Superior temporal gyrus (tissue), 1 donor: Measurements from ENCODE around the gene ABCB9.
"Not testable (repeated sequence)": the region's sequence is repeated elsewhere in the genome, so short reads cannot be mapped to it uniquely, and the experiment has no call there.

Experiments used
- DNase-seq: peaks from one replicate; pipeline ENCODE4 v3.0.0-alpha.2; 2016; ENCODE audit errors: extremely low spot score

The ABCB9 gene

GRCh38 chr12:122963941-122964265 is 2.4 kb downstream of the ABCB9 start:
- no peak for DNase-seq

GRCh38 chr12:122961531-122962329 is 4.5 kb downstream of the ABCB9 start:
- no peak for DNase-seq

GRCh38 chr12:122960193-122960569 is 6.1 kb downstream of the ABCB9 start:
- no peak for DNase-seq

GRCh38 chr12:122959566-122960192 is 6.6 kb downstream of the ABCB9 start:
- DNase-seq: no peak

GRCh38 chr12:122958198-122958888 is 7.9 kb downstream of the ABCB9 start:
- no peak for DNase-seq

GRCh38 chr12:122956035-122956434 is 10.2 kb downstream of the ABCB9 start:
- no peak for DNase-seq

GRCh38 chr12:122955156-122955555 is 11.1 kb downstream of the ABCB9 start:
- DNase-seq: no peak

GRCh38 chr12:122951979-122952892 is 14.0 kb downstream of the ABCB9 start:
- peak; percentile 93 for DNase-seq

GRCh38 chr12:122951406-122951805 is 14.9 kb downstream of the ABCB9 start:
- no peak for DNase-seq

- DNase-seq: no peak
Observed at GRCh38 chr12:122949816-122950675, 16.2 kb downstream of the ABCB9 start.

GRCh38 chr12:122949405-122949804 is 16.9 kb downstream of the ABCB9 start:
- no peak for DNase-seq

GRCh38 chr12:122948605-122949004 is 17.7 kb downstream of the ABCB9 start:
- no peak for DNase-seq

- DNase-seq: no peak
Observed at GRCh38 chr12:122947352-122947792, 18.9 kb downstream of the ABCB9 start.

GRCh38 chr12:122946690-122947341 is 19.4 kb downstream of the ABCB9 start:
- no peak for DNase-seq

GRCh38 chr12:122944605-122945592 is 21.4 kb downstream of the ABCB9 start:
- peak; percentile 81 for DNase-seq

GRCh38 chr12:122943196-122943595 is 23.1 kb downstream of the ABCB9 start:
- DNase-seq: no peak

- no peak for DNase-seq
Observed at GRCh38 chr12:122942637-122943036, 23.6 kb downstream of the ABCB9 start.

GRCh38 chr12:122941351-122941750 is 24.9 kb downstream of the ABCB9 start:
- DNase-seq: not testable (repeated sequence)

- DNase-seq: no peak
Observed at GRCh38 chr12:122939125-122939524, 27.1 kb downstream of the ABCB9 start.
